GM19035 (cell line): ENCODE measurements around the gene BZW2.

ENCODE experiments used
- ATAC-seq: cut with Tn5 transposase; IDR thresholded peaks from one replicate; pipeline ENCODE4 v1.9.1; 2021; ENCODE audit not compliant: unreplicated experiment

Gene BZW2

DNA sequence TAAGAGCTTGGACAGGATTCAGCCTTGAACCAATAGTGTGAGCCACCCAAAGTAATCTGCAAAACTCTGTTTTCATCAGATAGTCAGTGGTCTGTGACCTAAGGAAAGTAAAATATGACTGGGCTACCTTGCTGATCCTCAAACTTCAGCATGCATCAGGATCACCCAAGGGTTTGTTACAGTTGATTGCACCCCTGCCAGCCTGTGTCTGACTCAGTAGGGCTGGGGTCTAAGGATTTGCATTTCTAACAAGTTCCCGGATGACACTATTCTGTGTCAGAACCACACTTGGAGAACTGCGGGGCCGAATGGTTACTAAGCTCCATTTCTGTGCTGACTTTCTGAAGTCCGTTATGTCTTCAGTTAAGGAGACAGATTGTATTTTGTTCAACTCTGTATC is 66.9 kb downstream of the BZW2 start:
- ATAC-seq: no peak

DNA sequence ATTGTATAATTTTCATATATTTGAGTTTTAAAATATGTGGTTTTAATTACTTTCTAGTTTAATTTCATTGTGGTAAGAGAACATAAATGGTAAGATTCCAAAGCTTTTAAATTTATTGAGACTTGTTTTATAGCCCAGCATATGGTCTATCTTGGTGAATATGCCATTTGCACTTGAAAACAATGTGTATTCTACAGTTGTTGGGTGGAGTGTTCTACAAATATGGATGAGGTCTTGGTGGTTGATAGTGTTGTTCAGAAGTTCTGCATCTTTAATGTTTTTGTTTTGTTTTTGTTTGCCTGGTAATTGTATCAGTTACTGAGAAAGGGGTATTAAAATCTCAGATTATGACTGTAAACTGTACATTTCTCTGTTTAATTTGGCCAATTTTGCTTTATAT is 69.9 kb downstream of the BZW2 start:
- no peak for ATAC-seq

DNA sequence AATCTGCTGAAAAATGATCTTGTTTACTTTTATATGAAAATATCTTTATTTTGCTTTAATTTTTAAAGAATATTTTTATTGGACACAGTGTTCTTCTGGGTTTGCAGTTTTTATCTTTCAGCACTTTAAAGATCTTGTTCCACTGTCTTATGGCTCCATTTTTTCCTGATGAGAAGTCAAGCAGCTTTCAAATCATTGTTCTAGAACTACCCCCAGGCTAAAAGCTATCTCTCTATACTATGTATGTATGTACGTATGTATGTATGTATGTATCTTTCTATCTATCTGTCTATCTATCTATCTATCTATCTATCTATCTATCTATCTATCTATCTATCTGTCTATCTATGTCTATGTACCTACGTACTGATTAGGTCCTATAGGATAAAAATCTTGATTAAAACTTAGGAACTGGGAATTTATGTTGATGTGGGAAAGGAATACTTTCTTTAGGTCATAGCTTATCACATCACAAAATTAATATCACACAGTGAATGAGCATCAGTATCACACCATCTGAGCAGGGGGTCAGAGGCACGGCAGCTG is 72.2 kb downstream of the BZW2 start:
- ATAC-seq: no peak

GRCh38 chr7:16719699-16720098 is 73.7 kb downstream of the BZW2 start:
- no peak for ATAC-seq

GRCh38 chr7:16721541-16721940 is 75.6 kb downstream of the BZW2 start:
- ATAC-seq: no peak

DNA sequence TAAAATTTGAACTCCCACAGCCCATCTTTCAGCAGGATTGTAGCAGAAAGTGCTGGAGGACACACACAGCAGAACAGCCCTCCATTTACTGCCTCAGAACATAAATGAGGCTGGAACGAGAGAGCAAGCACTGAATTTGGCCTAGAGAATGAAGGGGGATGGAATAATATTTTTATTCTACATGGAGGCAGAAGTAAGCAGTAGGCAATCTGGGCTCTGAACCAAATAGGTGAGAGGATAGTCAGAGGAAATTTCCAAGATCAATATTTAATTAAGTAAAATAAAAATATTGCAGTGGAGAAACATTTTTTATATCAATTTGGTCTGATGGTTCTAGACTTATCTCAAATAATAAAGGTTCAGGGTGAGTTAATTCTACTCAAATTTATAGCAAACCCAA is 78.4 kb downstream of the BZW2 start:
- ATAC-seq: no peak

GRCh38 chr7:16726189-16726588 is 80.2 kb downstream of the BZW2 start:
- no peak for ATAC-seq

DNA sequence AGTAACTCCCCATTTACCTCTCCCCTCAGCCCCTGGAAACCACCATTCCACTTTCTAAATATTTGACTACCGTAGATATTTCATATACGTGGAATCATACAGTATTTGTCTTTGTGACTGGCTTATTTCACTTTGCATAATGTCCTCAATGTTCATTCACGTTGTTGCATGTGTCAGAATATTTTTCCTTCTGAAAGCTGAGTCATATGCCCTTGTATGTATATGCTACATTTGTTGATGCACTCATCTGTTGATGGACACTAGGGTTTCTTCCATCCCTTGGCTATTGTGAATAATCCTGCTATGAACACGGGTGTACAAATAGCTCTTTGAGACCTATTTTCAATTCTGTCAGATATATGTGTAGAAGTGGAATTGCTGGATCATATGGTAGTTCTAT is 81.8 kb downstream of the BZW2 start:
- ATAC-seq: no peak

GRCh38 chr7:16728811-16729210 is 82.8 kb downstream of the BZW2 start:
- no peak for ATAC-seq

GRCh38 chr7:16729541-16729940 is 83.6 kb downstream of the BZW2 start:
- ATAC-seq: no peak

DNA sequence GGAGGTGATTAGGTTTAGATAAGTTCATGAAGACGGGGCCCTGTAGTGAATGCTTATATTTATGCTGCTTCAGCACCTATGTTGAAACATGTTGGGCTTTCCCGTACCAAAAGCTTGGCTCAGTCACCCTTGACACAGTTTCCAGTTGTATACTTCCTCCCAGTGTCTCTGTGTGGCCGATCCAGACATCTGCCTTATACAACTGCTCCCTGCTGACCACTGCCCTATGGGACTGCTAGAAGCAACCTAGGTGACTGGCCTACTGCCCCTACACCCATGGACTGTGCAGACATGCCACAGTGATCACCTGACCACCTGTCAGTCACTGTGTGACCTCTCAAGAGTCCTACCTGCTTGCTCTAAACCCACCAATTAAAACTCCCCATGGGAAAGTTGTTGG is 85.0 kb downstream of the BZW2 start:
- ATAC-seq: no peak

- no peak for ATAC-seq
Observed at GRCh38 chr7:16732828-16733227, 86.8 kb downstream of the BZW2 start.

GRCh38 chr7:16734148-16734726 is 88.3 kb downstream of the BZW2 start:
- ATAC-seq: no peak

- no peak for ATAC-seq
Observed at GRCh38 chr7:16735020-16735419, 89.0 kb downstream of the BZW2 start.

DNA sequence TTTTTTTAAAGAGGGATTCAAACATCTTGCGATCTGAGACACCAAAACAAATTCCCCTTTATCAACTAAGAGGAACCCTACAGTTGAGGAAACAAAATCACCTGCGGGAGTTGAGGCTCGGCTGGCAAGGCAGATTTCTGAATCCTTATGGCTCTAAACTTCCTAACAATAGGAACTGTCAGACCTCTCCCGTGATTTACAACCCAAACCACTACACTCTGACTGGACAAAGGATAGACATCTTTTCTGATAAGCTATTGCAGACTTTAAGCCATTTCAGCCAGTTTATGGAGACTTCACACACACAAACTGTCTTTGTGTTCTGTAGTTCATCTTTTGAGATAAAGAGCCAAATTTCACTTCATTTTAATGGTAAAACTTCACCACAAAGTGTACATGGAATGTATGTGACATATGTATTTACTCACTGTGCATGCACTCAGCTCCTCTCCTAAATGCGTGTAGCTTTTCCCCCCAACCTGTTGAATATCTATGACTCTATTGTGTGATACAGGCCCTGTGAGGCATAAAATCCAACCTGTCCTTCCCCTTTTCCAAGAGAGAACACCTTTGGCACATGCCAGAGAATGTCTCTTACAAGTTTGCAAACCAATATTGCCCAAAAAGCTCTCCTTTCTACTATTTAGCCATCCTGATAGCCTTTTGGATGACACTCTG is 92.2 kb downstream of the BZW2 start:
- no peak for ATAC-seq

- ATAC-seq: no peak
Observed at GRCh38 chr7:16739863-16740622, 94.1 kb downstream of the BZW2 start.

GRCh38 chr7:16740623-16740953 is 94.6 kb downstream of the BZW2 start:
- ATAC-seq: no peak

GRCh38 chr7:16740996-16741395 is 95.0 kb downstream of the BZW2 start:
- no peak for ATAC-seq

GRCh38 chr7:16741676-16742075 is 95.7 kb downstream of the BZW2 start:
- no peak for ATAC-seq

DNA sequence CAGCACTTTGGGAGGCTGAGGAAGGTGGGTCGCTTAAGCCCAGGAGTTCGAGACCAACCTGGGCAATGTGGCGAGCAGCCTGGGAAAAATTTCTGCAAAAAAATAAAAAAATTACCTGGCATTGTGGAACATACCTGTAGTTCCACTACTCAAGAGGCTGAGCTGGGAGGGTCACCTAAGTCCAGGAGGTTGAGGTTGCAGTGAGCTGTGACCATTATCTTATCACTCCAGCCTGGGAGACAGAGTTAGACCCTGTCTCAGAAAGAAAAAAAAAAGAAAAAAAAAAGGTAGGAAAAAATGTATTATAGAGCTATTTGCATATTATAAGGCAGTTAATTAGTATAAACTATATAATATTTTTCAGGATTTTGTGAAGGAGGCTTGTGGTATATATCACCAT is 96.6 kb downstream of the BZW2 start:
- ATAC-seq: no peak

- no peak for ATAC-seq
Observed at GRCh38 chr7:16743236-16743635, 97.3 kb downstream of the BZW2 start.

- ATAC-seq: no peak
Observed at GRCh38 chr7:16744518-16745250, 98.7 kb downstream of the BZW2 start.
